ENCODE measurements around the gene CLHC1.
"Not testable (repeated sequence)": the region's sequence is repeated elsewhere in the genome, so short reads cannot be mapped to it uniquely, and the experiment has no call there.

The CLHC1 gene

DNA sequence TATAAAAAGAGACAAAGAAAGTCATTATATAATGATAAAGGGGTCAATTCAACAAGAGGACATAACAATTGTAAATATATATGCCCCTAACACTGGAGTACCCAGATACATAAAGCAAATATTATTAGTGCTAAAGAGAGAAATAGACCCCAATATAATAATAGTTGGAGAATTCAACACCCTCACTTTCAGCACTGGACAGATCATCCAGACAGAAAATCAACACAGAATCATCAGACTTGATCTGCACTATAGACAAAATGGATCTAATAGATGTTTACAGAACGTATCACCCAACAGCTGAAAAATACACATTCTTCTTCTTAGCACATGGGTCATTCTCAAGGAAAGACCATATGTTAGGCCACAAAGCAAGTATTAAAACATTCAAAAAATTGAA, 31.7 kb downstream of the CLHC1 start:
- Histone ChIP-seq H3K27me3 (ENCODE audit: insufficient read depth, low read length) (no peaks in the 10 kb centered on the region), H3K9me2 (ENCODE audit: low read depth, low read length) (no peaks in the 10 kb centered on the region), H3K4me2 (ENCODE audit: low read length) (no peak overlapping the region), H3K36me3 (ENCODE audit: insufficient read depth, low read length) (peaks cover 14% of the 10 kb centered on the region), H3K79me2 (ENCODE audit: insufficient read depth, low read length) (no peaks in the 10 kb centered on the region), H3K9ac (ENCODE audit: low read length) (no peak overlapping the region), H3K9me3 (ENCODE audit: low read length) (peaks cover 4% of the 10 kb centered on the region; the same call in 1 of the 2 replicates), H3K4me1 (ENCODE audit: insufficient read depth, low read length, severe bottlenecking) (no peaks in the 10 kb centered on the region), H3F3A (ENCODE audit: insufficient read depth, low read length) (no peaks in the 10 kb centered on the region), H3K4me3 (ENCODE audit: low read depth, low read length, poor library complexity, severe bottlenecking) (no peak overlapping the region), H4K20me1 (ENCODE audit: insufficient read depth, low read length) (no peaks in the 10 kb centered on the region), H3K27ac (ENCODE audit: low read depth, low read length, poor library complexity, severe bottlenecking) (no peak overlapping the region), H2AFZ (ENCODE audit: low read length) (no peak overlapping the region)
- no peak for TF ChIP-seq EZH2 (IDR thresholded peaks at IDR 0.05; ENCODE audit: borderline replicate concordance, low read length)
- TF ChIP-seq, protein P1, sequence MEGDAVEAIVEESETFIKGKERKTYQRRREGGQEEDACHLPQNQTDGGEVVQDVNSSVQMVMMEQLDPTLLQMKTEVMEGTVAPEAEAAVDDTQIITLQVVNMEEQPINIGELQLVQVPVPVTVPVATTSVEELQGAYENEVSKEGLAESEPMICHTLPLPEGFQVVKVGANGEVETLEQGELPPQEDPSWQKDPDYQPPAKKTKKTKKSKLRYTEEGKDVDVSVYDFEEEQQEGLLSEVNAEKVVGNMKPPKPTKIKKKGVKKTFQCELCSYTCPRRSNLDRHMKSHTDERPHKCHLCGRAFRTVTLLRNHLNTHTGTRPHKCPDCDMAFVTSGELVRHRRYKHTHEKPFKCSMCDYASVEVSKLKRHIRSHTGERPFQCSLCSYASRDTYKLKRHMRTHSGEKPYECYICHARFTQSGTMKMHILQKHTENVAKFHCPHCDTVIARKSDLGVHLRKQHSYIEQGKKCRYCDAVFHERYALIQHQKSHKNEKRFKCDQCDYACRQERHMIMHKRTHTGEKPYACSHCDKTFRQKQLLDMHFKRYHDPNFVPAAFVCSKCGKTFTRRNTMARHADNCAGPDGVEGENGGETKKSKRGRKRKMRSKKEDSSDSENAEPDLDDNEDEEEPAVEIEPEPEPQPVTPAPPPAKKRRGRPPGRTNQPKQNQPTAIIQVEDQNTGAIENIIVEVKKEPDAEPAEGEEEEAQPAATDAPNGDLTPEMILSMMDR (IDR thresholded peaks at IDR 0.05; ENCODE audit: low read length): no peak

DNA sequence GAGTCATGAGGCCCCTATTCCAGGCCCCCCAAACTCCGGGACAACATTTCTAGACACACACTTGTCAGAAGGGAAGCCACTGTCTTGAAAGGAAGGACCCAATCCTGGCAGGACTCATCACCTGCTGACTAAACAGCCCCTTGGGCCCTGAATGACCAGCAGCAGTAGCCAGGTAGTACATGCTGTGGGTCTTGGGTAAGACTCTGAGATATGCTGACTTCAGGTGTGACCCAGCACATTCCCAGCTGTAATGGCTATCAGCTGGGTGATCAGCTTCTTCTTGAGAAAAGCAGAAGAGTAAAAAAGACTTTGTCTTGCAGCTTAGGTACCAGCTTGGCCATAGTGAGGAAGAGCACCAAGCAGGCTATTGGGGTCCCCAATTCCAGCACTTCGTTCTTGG, 35.6 kb downstream of the CLHC1 start:
- H3K79me2 ChIP-seq (ENCODE audit: insufficient read depth, low read length): no peaks in the 10 kb centered on the region
- no peak overlapping the region for H3K27ac ChIP-seq (ENCODE audit: low read depth, low read length, poor library complexity, severe bottlenecking)
- H3K27me3 ChIP-seq (ENCODE audit: insufficient read depth, low read length): no peaks in the 10 kb centered on the region
- H3K9me3 ChIP-seq (ENCODE audit: low read length): no peaks in the 10 kb centered on the region
- H3K9me2 ChIP-seq (ENCODE audit: low read depth, low read length): no peaks in the 10 kb centered on the region
- no peak overlapping the region for H3K9ac ChIP-seq (ENCODE audit: low read length)
- no peak overlapping the region for H3K4me2 ChIP-seq (ENCODE audit: low read length)
- H4K20me1 ChIP-seq (ENCODE audit: insufficient read depth, low read length): no peaks in the 10 kb centered on the region
- H3K4me3 ChIP-seq (ENCODE audit: low read depth, low read length, poor library complexity, severe bottlenecking): no peak overlapping the region
- H3K36me3 ChIP-seq (ENCODE audit: insufficient read depth, low read length): peaks cover 7% of the 10 kb centered on the region
- no peaks in the 10 kb centered on the region for H3K4me1 ChIP-seq (ENCODE audit: insufficient read depth, low read length, severe bottlenecking)
- TF ChIP-seq, protein P1 (IDR thresholded peaks at IDR 0.05; ENCODE audit: low read length): no peak
- no peak for TF ChIP-seq EZH2 (IDR thresholded peaks at IDR 0.05; ENCODE audit: borderline replicate concordance, low read length)
- H2AFZ ChIP-seq (ENCODE audit: low read length): no peak overlapping the region
- no peaks in the 10 kb centered on the region for H3F3A ChIP-seq (ENCODE audit: insufficient read depth, low read length)

DNA sequence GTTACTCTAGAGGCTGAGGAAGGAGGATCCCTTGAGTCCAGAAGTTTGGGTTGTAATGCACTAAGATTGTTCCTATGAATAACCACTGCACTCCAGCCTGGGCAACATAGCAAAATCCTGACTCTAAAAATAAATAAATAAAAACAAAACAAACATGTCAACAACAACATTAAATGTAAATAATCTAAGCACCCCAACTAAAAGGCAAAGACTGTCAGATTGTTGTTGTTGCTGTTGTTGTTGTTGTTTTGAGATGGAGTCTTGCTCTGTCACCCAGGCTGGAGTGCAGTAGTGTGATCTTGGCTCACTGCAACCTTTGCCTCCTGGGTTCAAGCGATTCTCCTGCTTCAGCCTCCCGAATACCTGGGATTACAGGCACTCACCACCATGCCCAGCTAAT, 40.2 kb downstream of the CLHC1 start:
- not testable (repeated sequence) for H3K4me1 ChIP-seq (ENCODE audit: insufficient read depth, low read length, severe bottlenecking); H3K9me3 ChIP-seq (ENCODE audit: low read length); H3K9ac ChIP-seq (ENCODE audit: low read length); H2AFZ ChIP-seq (ENCODE audit: low read length); H3K27ac ChIP-seq (ENCODE audit: low read depth, low read length, poor library complexity, severe bottlenecking); H3K79me2 ChIP-seq (ENCODE audit: insufficient read depth, low read length); H3K4me3 ChIP-seq (ENCODE audit: low read depth, low read length, poor library complexity, severe bottlenecking); H3K4me2 ChIP-seq (ENCODE audit: low read length); H4K20me1 ChIP-seq (ENCODE audit: insufficient read depth, low read length); H3K27me3 ChIP-seq (ENCODE audit: insufficient read depth, low read length); H3K9me2 ChIP-seq (ENCODE audit: low read depth, low read length); H3F3A ChIP-seq (ENCODE audit: insufficient read depth, low read length); H3K36me3 ChIP-seq (ENCODE audit: insufficient read depth, low read length)

DNA sequence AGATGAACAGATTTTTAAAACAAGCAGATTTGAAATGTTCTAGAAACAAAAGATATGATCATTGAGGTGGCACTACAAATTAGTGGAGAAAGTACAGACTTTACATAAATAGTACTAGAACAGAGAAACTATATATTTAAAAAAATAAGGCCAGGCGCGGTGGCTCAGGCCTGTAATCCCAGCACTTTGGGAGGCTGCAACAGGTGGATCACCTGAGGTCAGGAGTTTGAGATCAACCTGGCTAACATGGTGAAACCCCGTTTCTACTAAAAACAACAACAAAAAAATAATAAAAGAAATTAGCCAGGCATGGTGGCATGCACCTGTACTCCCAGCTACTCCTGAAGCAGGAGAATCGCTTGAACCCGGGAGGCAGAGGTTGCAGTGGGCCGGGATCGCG, 45.3 kb downstream of the CLHC1 start:
- H3K9me3 ChIP-seq (ENCODE audit: low read length); H4K20me1 ChIP-seq (ENCODE audit: insufficient read depth, low read length); H3K79me2 ChIP-seq (ENCODE audit: insufficient read depth, low read length); H3K27ac ChIP-seq (ENCODE audit: low read depth, low read length, poor library complexity, severe bottlenecking); H3K9ac ChIP-seq (ENCODE audit: low read length); H3F3A ChIP-seq (ENCODE audit: insufficient read depth, low read length); H3K4me3 ChIP-seq (ENCODE audit: low read depth, low read length, poor library complexity, severe bottlenecking); H3K4me1 ChIP-seq (ENCODE audit: insufficient read depth, low read length, severe bottlenecking); H3K9me2 ChIP-seq (ENCODE audit: low read depth, low read length); H3K36me3 ChIP-seq (ENCODE audit: insufficient read depth, low read length); H2AFZ ChIP-seq (ENCODE audit: low read length); H3K4me2 ChIP-seq (ENCODE audit: low read length); H3K27me3 ChIP-seq (ENCODE audit: insufficient read depth, low read length): not testable (repeated sequence)

Data from OCI-LY1 (cell line).